Mesenteric fat pad (tissue), 1 donor: Measurements from ENCODE around the gene ORMDL3. TPM values are rescaled to one million over a fixed set of nuclear protein-coding genes. Genes with fewer than 3 reads are reported as not detected.
"Not testable (repeated sequence)": the region's sequence is repeated elsewhere in the genome, so short reads cannot be mapped to it uniquely, and the experiment has no call there.

Experiments used
- DNase-seq: peaks from one replicate; pipeline ENCODE4 v3.0.0-alpha.2; 2020; ENCODE audit warnings: low spot score
- total RNA-seq: library from RNA; stranded (reverse); fragmentation: NEBNext Ultra II Directional; extraction: Animal tissue kit (Norgen Biotek cat#: 25700); gene quantifications from one replicate; pipeline ENCODE4 v1.2.1, GENCODE V29; 2021
- donor health status: DM: yes; HTN: yes; CAD: no.

Gene ORMDL3
- total RNA-seq, 1 donor from 2014 or later, result 191 TPM

- DNase-seq, result no peak
These were observed 1.9 kb downstream of the ORMDL3 start for GRCh38 chr17:39925282-39926134.

DNA sequence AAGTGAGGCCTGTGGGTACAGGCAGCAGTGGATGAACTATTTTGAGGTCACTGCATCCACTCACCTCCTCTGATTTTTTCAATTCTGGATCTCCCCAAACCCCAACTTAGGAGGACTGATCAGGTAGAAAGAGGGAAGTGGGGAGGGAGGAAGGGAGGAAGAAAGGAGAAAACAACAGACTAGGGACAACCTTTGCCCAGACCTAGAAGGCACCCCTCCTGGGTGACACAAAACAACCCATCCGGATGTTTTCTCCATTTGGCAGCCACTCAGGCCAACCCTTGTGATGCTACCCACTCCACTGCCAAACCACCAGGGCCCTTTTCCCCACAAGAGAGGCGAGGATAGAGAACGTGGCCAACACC is 2.7 kb downstream of the ORMDL3 start:
- no peak for DNase-seq

DNA sequence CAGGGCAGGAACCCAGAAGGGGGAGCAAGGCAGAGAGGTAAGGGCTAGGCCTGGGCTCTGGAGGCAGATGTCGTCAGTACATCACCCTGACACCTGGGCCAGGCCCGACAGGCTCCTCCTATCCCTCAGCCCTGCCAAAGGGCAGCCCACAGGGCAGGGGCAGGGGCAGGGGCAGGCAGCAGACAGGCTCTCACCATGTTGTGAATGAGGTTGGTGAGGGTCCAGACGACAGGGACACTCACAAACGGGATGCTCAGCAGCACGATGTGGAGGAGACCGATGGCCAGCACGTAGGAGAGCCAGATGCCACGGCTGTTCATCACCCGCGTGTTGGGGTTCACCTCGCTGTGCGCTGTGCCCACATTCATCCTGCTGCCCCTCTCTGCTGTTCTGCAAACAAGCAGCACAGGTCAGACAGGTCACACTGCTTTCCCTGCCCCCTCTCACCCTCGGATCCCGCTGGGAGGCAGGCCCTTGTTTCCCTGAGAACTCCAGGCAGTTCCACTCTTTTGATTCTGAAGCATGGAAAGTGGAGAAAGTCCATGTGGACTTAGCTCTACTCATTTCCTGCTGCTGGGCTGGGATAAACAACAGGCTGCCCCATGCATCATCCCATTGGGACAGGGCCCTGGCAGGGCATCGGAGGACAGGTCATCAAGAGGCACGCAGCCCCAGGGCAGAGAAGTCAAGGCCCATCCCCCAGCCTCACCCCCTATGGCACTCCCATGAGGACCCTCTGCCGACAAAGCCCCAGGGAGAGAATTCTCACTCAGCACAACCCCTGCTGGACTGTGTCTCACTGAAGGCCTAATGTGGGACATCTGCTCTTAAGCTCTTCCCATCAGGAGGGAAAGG is 3.3 kb downstream of the ORMDL3 start:
- no peak for DNase-seq

DNA sequence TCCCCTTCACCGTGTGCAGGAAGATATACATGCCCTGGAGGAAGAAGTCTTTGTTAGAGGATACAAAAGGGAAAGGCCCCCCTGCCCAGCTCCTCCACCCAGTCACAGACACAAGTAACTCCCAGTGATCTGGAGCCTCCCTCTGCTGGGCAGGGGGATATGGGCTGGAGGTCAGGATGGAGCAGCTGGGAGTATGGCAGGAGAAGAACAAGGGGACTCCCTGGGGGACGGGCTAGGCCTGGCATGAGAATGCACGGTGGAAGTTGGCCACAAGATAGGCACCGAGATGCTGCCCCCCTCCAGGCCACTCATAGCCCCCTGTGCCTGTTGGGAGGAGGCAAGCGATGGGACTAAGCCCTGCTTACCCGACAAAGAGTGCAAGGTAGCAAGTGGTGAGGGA is 4.2 kb downstream of the ORMDL3 start:
- DNase-seq, result no peak

DNA sequence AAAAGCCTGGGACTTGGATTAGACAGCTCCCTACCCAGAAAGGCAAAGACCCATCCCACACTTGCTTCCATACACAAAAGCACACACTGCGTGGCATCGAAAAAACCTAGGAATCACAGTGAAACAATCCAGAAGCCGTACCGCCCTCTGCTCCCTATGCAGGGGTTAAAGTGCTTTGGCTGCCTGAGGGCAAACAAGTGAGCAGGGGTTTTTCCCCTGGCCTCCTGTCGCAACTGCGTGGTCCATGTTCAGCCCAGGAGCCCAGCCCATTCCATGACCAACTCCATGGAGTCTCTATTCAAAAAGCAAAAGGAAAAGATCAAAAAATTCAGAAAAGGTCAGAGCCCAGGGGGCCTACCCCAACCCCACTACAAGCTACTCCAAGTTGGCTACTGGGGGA is 5.4 kb downstream of the ORMDL3 start:
- no peak for DNase-seq

GRCh38 chr17:39921323-39921722 is 6.1 kb downstream of the ORMDL3 start:
- no peak for DNase-seq

DNA sequence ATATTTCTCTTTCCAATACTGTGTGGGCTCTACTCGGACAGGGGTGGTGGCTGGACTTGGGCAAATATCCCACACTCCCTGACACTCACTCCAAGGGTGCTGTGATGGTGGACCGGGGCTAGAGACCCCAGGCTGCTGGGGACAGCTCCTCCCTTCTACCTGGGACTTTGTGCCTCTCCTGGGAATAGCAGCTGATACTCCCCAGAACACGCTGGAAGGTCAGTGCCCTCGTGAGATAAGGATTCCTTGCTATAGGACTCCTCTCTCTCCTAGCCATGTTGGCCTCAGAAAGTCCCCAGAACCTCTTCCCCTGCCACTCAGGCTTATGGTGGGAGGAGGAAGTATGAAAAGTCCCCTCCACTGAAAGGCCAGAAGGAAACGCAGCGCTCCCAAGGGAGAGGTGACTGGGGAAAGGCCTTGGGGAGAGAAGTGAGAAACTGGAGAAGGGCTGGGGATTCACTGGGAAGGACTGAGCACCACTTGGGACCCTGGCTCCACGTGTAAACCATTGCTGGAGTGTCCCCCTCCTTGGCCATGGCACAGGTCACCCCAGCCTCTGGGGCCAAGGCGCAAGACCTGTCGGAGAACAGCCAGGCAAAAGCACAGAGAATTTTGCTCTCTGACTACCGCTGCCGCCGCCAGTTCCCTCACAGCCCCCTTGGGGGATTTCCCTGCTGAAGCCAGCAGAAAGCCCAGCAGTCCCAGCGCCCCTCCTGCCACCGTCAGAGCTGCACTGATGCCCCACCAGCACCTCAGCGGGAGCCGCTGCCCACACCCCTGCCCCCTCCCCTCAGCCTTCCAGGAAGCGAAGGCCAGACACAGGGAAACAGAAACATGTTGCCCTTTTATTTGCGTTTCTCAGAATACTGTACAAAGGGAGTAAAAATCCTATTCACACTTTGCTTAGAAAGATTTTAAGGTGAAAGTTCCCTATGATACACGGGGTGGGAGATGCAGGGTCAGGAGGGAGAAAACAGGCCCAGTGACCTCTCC is 6.9 kb downstream of the ORMDL3 start:
- DNase-seq, result no peak

DNA sequence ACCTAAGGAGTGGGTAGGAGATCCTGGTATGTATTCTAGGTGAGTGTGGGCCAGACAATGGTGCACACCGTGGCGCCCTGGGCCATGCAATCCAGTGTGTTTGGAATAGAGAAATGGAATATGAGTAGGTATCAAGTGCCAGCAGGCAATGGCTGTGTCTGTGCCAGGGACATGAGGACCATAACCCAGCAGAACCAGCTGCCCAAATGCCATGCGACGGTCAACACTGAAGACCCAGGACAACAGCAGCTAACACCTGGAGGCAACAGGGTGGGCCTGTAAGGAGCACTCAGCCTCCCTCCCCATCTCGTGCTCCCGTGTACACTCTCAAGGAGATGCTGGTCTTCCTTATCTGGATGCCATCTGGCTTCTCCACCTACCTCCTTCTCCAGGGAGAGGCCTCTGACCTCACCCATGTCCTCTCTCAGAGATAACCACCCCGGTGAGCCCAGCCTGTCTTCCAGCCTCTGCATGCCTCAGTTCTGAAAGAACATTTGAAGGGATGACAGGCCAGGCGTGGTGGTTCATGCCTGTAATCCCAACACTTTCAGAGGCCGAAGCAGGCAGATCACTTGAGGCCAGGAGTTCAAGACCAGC is 8.2 kb downstream of the ORMDL3 start:
- no peak for DNase-seq

GRCh38 chr17:39916918-39917317 is 10.5 kb downstream of the ORMDL3 start:
- no peak for DNase-seq

- no peak for DNase-seq
These were observed 11.8 kb downstream of the ORMDL3 start for GRCh38 chr17:39915559-39915958.

GRCh38 chr17:39913989-39914388 is 13.4 kb downstream of the ORMDL3 start:
- no peak for DNase-seq

- no peak for DNase-seq
These were observed 18.5 kb downstream of the ORMDL3 start for GRCh38 chr17:39908789-39909352.

DNA sequence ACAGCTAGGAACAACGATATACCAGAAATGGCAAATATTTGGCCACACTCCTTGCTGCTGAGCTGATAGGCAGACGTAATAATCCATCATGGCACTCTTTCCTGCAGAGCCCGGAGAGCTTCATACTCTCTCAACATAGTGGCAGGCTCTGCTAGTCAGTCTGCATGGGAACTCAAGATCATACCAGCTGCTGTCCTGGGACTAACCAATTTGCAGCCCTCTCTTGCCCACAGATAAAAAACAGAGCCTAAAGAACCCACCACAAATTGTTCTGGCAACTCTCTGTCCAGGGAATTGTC is 22.5 kb downstream of the ORMDL3 start:
- no peak for DNase-seq

- DNase-seq, result no peak
These were observed 24.1 kb downstream of the ORMDL3 start for GRCh38 chr17:39903158-39903884.

DNA sequence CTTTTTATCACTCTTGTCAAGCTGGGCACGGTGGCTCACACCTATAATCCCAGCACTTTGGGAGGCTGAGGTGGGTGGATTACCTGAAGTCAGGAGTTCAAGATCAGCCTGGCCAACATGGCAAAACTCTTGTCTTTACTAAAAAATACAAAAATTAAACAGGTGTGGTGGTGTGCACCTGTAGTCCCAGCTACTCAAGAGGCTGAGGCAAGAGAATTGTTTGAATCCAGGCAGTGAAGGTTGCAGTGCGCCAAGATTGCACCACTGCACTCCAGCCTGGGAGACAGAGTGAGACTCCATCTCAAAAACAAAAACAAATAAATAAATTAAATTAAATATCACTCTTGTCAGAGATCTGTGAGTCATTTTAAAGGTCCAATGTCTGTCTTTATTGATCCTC is 25.4 kb downstream of the ORMDL3 start:
- not testable (repeated sequence) for DNase-seq

DNA sequence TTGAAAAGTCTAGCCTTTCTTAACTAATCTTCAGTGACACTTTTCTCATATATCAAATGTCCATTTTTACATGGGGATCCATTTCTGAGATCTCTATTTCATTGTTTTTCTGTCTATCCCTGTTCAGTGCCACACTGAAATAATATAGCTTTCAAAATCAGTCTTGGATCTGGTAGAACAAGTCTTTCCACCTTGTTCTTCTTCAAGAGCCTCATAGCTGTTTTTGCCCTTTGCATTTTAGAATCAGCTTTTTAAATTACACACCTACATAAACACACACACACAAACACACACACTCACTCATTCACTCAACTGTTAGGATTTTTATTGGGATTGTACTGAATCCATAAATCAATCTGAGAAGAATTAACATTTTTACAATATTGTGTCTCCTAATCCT is 28.2 kb downstream of the ORMDL3 start:
- DNase-seq, result no peak

GRCh38 chr17:39898088-39898487 is 29.3 kb downstream of the ORMDL3 start:
- no peak for DNase-seq

GRCh38 chr17:39894681-39895376 is 32.6 kb downstream of the ORMDL3 start:
- no peak for DNase-seq

- DNase-seq, result no peak
These were observed 38.2 kb downstream of the ORMDL3 start for GRCh38 chr17:39889200-39889599.
